ENCODE measurements around the gene CHCHD5. TPM values are rescaled to one million over a fixed set of nuclear protein-coding genes. Genes with fewer than 3 reads are reported as not detected.

The CHCHD5 gene
- total and polyA plus RNA-seq, 2 of the 8 experiments (the other 6 are each of a cell fraction or from before 2014, with no cell fraction given) = 27.2 to 71.5 TPM

GRCh38 chr2:112577756-112578155 is 6.7 kb upstream of the CHCHD5 start (continued):
- TF ChIP-seq, protein P1, sequence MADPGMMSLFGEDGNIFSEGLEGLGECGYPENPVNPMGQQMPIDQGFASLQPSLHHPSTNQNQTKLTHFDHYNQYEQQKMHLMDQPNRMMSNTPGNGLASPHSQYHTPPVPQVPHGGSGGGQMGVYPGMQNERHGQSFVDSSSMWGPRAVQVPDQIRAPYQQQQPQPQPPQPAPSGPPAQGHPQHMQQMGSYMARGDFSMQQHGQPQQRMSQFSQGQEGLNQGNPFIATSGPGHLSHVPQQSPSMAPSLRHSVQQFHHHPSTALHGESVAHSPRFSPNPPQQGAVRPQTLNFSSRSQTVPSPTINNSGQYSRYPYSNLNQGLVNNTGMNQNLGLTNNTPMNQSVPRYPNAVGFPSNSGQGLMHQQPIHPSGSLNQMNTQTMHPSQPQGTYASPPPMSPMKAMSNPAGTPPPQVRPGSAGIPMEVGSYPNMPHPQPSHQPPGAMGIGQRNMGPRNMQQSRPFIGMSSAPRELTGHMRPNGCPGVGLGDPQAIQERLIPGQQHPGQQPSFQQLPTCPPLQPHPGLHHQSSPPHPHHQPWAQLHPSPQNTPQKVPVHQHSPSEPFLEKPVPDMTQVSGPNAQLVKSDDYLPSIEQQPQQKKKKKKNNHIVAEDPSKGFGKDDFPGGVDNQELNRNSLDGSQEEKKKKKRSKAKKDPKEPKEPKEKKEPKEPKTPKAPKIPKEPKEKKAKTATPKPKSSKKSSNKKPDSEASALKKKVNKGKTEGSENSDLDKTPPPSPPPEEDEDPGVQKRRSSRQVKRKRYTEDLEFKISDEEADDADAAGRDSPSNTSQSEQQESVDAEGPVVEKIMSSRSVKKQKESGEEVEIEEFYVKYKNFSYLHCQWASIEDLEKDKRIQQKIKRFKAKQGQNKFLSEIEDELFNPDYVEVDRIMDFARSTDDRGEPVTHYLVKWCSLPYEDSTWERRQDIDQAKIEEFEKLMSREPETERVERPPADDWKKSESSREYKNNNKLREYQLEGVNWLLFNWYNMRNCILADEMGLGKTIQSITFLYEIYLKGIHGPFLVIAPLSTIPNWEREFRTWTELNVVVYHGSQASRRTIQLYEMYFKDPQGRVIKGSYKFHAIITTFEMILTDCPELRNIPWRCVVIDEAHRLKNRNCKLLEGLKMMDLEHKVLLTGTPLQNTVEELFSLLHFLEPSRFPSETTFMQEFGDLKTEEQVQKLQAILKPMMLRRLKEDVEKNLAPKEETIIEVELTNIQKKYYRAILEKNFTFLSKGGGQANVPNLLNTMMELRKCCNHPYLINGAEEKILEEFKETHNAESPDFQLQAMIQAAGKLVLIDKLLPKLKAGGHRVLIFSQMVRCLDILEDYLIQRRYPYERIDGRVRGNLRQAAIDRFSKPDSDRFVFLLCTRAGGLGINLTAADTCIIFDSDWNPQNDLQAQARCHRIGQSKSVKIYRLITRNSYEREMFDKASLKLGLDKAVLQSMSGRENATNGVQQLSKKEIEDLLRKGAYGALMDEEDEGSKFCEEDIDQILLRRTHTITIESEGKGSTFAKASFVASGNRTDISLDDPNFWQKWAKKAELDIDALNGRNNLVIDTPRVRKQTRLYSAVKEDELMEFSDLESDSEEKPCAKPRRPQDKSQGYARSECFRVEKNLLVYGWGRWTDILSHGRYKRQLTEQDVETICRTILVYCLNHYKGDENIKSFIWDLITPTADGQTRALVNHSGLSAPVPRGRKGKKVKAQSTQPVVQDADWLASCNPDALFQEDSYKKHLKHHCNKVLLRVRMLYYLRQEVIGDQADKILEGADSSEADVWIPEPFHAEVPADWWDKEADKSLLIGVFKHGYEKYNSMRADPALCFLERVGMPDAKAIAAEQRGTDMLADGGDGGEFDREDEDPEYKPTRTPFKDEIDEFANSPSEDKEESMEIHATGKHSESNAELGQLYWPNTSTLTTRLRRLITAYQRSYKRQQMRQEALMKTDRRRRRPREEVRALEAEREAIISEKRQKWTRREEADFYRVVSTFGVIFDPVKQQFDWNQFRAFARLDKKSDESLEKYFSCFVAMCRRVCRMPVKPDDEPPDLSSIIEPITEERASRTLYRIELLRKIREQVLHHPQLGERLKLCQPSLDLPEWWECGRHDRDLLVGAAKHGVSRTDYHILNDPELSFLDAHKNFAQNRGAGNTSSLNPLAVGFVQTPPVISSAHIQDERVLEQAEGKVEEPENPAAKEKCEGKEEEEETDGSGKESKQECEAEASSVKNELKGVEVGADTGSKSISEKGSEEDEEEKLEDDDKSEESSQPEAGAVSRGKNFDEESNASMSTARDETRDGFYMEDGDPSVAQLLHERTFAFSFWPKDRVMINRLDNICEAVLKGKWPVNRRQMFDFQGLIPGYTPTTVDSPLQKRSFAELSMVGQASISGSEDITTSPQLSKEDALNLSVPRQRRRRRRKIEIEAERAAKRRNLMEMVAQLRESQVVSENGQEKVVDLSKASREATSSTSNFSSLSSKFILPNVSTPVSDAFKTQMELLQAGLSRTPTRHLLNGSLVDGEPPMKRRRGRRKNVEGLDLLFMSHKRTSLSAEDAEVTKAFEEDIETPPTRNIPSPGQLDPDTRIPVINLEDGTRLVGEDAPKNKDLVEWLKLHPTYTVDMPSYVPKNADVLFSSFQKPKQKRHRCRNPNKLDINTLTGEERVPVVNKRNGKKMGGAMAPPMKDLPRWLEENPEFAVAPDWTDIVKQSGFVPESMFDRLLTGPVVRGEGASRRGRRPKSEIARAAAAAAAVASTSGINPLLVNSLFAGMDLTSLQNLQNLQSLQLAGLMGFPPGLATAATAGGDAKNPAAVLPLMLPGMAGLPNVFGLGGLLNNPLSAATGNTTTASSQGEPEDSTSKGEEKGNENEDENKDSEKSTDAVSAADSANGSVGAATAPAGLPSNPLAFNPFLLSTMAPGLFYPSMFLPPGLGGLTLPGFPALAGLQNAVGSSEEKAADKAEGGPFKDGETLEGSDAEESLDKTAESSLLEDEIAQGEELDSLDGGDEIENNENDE (IDR thresholded peaks at IDR 0.05; ENCODE audit: insufficient replicate concordance, low read length) = no peak
- TF ChIP-seq NANOG (IDR thresholded peaks at IDR 0.05; ENCODE audit: insufficient read depth, low read depth, low read length, poor library complexity, severe bottlenecking) = no peak
- TF ChIP-seq, protein P2, sequence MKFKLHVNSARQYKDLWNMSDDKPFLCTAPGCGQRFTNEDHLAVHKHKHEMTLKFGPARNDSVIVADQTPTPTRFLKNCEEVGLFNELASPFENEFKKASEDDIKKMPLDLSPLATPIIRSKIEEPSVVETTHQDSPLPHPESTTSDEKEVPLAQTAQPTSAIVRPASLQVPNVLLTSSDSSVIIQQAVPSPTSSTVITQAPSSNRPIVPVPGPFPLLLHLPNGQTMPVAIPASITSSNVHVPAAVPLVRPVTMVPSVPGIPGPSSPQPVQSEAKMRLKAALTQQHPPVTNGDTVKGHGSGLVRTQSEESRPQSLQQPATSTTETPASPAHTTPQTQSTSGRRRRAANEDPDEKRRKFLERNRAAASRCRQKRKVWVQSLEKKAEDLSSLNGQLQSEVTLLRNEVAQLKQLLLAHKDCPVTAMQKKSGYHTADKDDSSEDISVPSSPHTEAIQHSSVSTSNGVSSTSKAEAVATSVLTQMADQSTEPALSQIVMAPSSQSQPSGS (IDR thresholded peaks at IDR 0.05; ENCODE audit: low read length) = no peak
- no peak for TF ChIP-seq TAF7 (optimal IDR thresholded peaks at IDR 0.05; ENCODE audit: borderline replicate concordance, low read depth, low read length)
- TF ChIP-seq EZH2 (IDR thresholded peaks at IDR 0.05; ENCODE audit: low read depth, low read length, severe bottlenecking) = no peak

Data from H1 (cell line).